ENCODE data around the gene CNKSR1. TPM values are rescaled to one million over a fixed set of nuclear protein-coding genes. Genes with fewer than 3 reads are reported as not detected.

CNKSR1 gene
- total RNA-seq, 4 donors from 2014 or later, result 17.8 to 43.3 (median 25.9) TPM

DNA sequence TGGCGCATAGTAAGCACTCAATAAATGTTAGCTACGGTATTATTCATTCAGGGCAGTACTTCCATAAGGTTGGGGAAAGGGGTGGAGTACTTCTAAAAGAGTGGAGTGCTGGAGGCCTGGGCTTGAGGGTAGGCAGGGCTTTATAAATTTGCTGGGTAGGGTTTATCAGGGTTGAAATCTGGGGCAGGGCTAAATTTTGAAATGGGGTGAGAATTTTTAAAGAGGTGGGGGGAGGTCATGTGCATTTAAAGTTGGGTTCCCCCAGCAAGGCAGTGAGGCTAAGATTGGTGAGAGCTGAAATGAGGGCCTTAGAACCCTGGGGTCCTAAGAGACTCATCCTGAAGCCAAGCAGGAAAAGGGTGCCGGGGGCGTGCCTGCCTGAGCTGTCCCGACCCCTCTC lies 23.1 kb downstream of the CNKSR1 start:
- Histone ChIP-seq H3K27me3 (peaks cover 0 to 48% (median 0%) of the 10 kb centered on the region in 4 donors), H3K36me3 (no peaks in the 10 kb centered on the region), H3K27ac (no peak overlapping the region), H3K4me1 (peaks cover 0 to 14% (median 0%) of the 10 kb centered on the region in 3 donors), H3K9me3 (no peaks in the 10 kb centered on the region), H3K4me3 (no peak overlapping the region)
- TF ChIP-seq CTCF (IDR thresholded peaks at IDR 0.05) (no peak), POLR2A (IDR thresholded peaks at IDR 0.05) (no peak)
- 90 to 93% methylated on average over 4 to 5 of the region's 5 CpGs for WGBS, 2 donors
- intact Hi-C loops (cut with DNase I), result no loop called here
- no peak for DNase-seq

GRCh38 chr1:26203642-26204318 lies 26.5 kb downstream of the CNKSR1 start:
- Histone ChIP-seq H3K27ac (no peak overlapping the region), H3K9me3 (no peaks in the 10 kb centered on the region), H3K4me3 (no peak overlapping the region), H3K36me3 (no peaks in the 10 kb centered on the region), H3K27me3 (peaks cover 0 to 32% (median 0%) of the 10 kb centered on the region in 4 donors), H3K4me1 (peaks cover 0 to 14% (median 0%) of the 10 kb centered on the region in 3 donors)
- intact Hi-C loops (cut with DNase I), result no loop called here
- 51 to 67% methylated on average over 4 to 9 of the region's 9 CpGs for WGBS, 2 donors
- DNase-seq, result no peak
- TF ChIP-seq POLR2A (IDR thresholded peaks at IDR 0.05) (no peak), CTCF (IDR thresholded peaks at IDR 0.05) (no peak)

DNA sequence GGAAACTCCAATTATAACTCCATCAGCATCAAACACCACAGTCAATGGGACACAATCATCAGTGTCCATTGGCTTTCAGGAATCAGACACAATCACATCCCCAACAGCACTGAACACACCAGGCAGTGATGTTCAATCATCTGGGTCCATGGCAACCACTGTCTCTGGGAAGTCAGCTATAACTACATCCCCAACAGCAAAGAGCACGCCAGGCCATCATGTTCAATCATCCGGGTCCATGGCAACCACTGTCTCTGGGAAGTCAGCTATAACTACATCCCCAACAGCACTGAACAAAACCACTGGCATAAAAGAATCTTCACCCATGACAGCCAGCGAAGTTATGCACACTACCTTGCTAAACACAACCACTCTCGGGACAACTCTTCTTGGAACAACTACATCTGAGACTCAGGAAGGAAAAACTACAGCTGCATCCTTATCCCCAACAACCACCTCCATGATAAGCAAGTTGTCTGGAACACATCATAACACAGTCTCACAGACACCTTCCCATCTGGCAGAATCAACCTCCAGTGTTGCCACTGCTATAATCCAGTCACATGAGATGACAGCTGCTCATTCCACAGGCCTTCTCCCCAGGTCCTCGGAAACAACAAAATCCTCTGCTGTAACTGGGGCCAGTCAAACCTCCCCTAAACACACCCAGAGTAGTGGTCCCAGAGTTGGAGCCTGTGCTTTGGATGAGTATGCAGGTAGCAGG lies 33.0 kb downstream of the CNKSR1 start:
- no peak overlapping the region for H3K4me3 ChIP-seq
- no peaks in the 10 kb centered on the region for H3K4me1 ChIP-seq
- TF ChIP-seq CTCF (IDR thresholded peaks at IDR 0.05) (no peak), POLR2A (IDR thresholded peaks at IDR 0.05) (no peak)
- no peaks in the 10 kb centered on the region for H3K9me3 ChIP-seq
- H3K36me3 ChIP-seq, result no peaks in the 10 kb centered on the region
- DNase-seq, result no peak
- no peaks in the 10 kb centered on the region for H3K27me3 ChIP-seq
- 79 to 82% methylated on average over 5 of the region's 5 CpGs for WGBS, 2 donors
- no peak overlapping the region for H3K27ac ChIP-seq
- intact Hi-C loops (cut with DNase I), result no loop called here

- no peaks in the 10 kb centered on the region for H3K4me1 ChIP-seq
- H3K27ac ChIP-seq, result no peak overlapping the region
- no peaks in the 10 kb centered on the region for H3K36me3 ChIP-seq
- no peak for DNase-seq
- TF ChIP-seq CTCF (IDR thresholded peaks at IDR 0.05) (no peak), POLR2A (IDR thresholded peaks at IDR 0.05) (no peak)
- intact Hi-C loops (cut with DNase I), result no loop called here
- H3K27me3 ChIP-seq, result peaks cover 0 to 3% (median 0%) of the 10 kb centered on the region in 4 donors
- 81 to 89% methylated on average over 5 of the region's 5 CpGs for WGBS, 2 donors
- H3K9me3 ChIP-seq, result no peaks in the 10 kb centered on the region
- H3K4me3 ChIP-seq, result no peak overlapping the region
These were observed 35.4 kb downstream of the CNKSR1 start for GRCh38 chr1:26212726-26213125.

GRCh38 chr1:26213335-26213905 lies 36.1 kb downstream of the CNKSR1 start:
- intact Hi-C loops (cut with DNase I), result no loop called here
- Histone ChIP-seq H3K4me1 (no peaks in the 10 kb centered on the region), H3K4me3 (no peak overlapping the region), H3K36me3 (no peaks in the 10 kb centered on the region), H3K27ac (no peak overlapping the region), H3K27me3 (peaks cover 0 to 6% (median 0%) of the 10 kb centered on the region in 4 donors), H3K9me3 (no peaks in the 10 kb centered on the region)
- no peak for TF ChIP-seq CTCF (IDR thresholded peaks at IDR 0.05)
- no peak for TF ChIP-seq POLR2A (IDR thresholded peaks at IDR 0.05)
- 62 to 71% methylated on average over 4 to 5 of the region's 6 CpGs for WGBS, 2 donors
- no peak for DNase-seq
